NCI-H1417 (cell line): Measurements from ENCODE around the gene HEMK1.

ENCODE experiments used
- DNase-seq, 3 experiments: peaks; one replicate each; lab custom pipeline; 2025; lab: John Stamatoyannopoulos, UW

HEMK1 gene

DNA sequence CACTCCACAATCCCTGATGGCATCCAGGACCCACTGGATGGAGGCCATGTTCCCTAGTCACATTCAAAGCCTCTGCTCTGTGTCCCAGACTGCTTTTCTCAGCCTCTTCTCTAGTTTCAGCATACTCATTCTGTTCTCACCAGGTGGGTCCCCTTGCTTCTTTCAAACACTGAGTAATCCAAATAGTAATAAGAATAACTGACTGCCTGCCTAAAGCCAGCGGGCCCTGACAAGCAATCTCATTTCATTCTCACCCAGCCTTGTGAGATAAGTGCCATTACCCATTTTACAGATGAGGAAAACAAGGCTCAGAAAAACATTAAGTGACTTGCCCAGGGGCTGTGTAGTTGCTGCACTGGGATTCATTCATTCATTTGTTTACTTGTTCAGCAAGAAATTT is 73.1 kb downstream of the HEMK1 start:
- no peak for DNase-seq

DNA sequence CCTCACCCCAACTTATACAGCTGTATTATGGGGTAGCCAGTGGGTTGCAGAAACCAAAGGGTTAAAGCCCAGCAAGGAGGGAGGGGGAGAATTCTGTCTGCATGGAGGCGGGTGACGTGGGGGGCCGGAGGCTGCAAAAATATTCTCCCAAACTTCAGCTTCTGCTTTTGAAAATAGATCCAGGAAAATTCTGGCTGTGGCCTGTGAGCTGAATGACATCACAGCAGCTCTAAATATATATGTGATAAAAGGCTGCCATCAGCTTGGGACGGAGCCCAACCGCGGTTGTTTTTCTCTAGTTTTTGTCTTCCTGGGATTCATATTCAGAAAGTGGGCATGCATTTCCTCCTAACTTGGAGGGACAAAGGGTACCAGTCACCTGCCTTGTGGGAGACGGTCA is 75.2 kb downstream of the HEMK1 start:
- DNase-seq: no peak

DNA sequence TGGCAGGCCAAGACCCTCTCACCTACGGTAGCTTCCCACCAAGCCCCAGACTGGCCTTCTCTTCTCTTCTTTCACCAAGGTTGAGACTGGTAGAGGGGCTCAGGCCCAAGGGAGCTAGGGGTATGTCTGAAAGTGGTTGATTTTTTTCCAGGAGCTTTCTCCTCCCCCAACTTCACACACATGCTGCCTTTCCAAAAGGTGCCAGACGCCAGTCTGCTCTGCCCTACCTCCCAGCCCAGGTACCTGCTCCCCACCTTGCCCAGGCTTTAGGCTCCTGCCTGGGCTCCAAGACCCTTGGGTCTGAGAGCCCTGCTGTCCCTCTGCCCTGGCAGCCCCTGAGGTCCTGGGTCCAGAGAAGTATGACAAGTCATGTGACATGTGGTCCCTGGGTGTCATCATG is 76.1 kb downstream of the HEMK1 start:
- no peak for DNase-seq
